ENCODE measurements around the gene CDC23.

DNA sequence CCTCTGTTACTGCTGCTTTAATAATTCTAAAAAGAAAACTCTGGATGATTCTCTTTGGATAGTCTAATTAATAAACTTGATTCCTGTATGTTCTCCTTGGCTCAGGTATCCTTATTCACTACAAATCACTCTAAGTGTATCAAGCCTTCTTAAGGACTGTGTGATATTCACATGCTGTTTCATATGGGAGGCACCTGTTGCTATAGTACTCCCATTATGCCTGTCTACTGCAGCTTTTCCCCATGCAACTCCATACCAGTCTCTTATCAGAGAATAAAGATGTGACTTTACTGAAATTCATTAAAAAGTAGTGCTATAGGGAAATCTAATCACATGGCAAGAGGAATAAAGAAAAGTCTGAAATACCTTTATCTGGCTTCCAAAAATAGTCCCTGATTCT, 49.4 kb downstream of the CDC23 start:
- no peak for TF ChIP-seq CTCF (IDR thresholded peaks at IDR 0.05)
- TF ChIP-seq POLR2AphosphoS5 (IDR thresholded peaks at IDR 0.05) = no peak
- no peak for TF ChIP-seq POLR2A (IDR thresholded peaks at IDR 0.05)
